ENCODE results near the gene DCK. TPM values are rescaled to one million over a fixed set of nuclear protein-coding genes. Genes with fewer than 3 reads are reported as not detected.
A peak's percentile ranks its signal among the peaks of the same experiment; 100 is the strongest.

The DCK gene
- total RNA-seq (2014; rRNA removed; shearing (Covaris generic)): 26.5 and 31.7 TPM in 2 replicates

DNA sequence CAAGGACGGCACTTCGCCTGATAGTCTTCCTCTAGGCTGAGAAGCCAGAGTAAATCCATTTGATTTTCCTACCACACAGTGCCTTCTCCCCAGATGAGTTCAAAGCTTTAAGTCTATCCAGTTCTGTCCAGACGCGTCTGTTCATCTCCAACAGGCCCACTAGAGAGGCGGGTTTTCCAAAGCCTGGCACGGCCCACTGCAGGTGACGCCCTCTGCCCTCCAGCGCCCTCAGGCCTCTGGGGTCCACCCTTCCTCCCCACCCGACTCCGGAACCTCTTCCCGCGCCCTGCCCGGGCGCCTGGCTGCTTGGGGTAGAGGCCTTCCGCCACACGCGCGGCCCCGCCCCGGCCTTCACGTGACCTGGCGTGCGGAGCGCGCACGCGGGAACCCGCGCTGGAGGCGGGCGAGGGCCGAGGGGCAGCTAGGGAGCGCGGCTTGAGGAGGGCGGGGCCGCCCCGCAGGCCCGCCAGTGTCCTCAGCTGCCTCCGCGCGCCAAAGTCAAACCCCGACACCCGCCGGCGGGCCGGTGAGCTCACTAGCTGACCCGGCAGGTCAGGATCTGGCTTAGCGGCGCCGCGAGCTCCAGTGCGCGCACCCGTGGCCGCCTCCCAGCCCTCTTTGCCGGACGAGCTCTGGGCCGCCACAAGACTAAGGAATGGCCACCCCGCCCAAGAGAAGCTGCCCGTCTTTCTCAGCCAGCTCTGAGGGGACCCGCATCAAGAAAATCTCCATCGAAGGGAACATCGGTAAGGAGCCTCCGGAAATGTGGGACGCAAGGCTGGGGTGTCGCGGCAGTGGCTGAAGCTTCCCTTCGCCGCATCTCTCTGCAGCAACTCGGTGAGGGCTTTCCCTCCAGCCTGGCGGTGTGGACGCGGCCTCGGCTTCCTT, at the start of gene DCK:
TSS of gene DCK (plus strand) at position 469 of the 888 bp plus-strand sequence. CDS start at position 656, 187 bp downstream.
- Histone ChIP-seq H3K27me3 (ENCODE audit: control insufficient read depth, insufficient read depth, low read length) (no peaks in the 10 kb centered on the region), H3K4me3 (ENCODE audit: insufficient read depth, low read depth, low read length) (peak within 1 kb of the TSS; percentile 99), H3K36me3 (replicated peaks; ENCODE audit: control insufficient read depth, insufficient read depth, low read length) (peaks cover 2% of the 10 kb centered on the region; the same call in 1 of the 2 replicates)
- DNase-seq: peak; percentile 94

DNA sequence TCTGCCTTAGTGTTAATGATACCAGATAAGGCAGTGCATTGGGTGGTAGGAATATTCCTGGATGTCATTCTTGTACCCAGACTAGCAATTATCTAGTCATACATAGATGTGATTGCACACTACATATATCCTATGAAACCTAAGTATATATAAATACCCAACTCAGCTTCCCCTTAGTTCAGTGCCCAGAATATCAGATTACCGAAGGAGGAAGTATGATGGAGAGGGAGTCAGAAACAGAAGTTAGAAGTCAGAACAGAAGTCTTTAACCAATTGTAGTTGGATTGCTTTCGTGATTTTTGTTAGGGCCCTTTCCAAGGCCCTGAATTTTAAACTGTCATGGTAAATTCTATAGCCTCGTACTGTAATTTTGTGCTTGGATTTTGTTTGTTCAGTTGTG, 48.4 kb upstream of the DCK start:
- no peaks in the 10 kb centered on the region for H3K36me3 ChIP-seq (replicated peaks; ENCODE audit: control insufficient read depth, insufficient read depth, low read length)
- no peak overlapping the region for H3K4me3 ChIP-seq (ENCODE audit: insufficient read depth, low read depth, low read length)
- no peaks in the 10 kb centered on the region for H3K27me3 ChIP-seq (ENCODE audit: control insufficient read depth, insufficient read depth, low read length)
- DNase-seq: no peak

DNA sequence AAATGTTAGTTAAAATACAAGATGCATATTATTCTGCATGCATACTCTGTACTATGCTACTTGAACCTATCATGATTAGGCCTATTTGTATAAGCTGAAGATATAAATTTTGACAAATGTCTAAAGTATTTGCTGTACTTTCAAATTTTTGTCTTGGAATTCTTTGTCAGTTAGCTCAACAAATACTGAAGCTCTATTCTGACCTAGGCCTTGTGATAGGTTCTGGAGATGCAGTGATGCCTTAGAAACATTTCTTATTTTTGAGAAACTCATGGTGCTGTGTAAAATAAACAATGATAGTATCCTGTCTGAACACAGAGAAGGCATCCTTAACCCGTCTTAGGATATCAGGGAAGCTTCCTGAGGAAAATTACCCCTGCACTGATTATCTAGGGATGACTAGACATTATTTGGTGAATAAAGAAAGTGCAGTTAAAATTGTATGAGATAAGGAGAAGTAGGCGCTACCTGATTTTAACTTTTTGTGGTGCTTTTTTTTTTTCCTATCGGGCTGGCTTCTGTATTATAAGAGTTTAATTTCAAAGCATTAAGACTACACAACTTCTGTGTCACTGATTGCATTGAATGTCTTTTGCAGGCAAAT, 47.9 kb upstream of the DCK start:
- no peaks in the 10 kb centered on the region for H3K36me3 ChIP-seq (replicated peaks; ENCODE audit: control insufficient read depth, insufficient read depth, low read length)
- no peaks in the 10 kb centered on the region for H3K27me3 ChIP-seq (ENCODE audit: control insufficient read depth, insufficient read depth, low read length)
- no peak for DNase-seq
- H3K4me3 ChIP-seq (ENCODE audit: insufficient read depth, low read depth, low read length): no peak overlapping the region

DNA sequence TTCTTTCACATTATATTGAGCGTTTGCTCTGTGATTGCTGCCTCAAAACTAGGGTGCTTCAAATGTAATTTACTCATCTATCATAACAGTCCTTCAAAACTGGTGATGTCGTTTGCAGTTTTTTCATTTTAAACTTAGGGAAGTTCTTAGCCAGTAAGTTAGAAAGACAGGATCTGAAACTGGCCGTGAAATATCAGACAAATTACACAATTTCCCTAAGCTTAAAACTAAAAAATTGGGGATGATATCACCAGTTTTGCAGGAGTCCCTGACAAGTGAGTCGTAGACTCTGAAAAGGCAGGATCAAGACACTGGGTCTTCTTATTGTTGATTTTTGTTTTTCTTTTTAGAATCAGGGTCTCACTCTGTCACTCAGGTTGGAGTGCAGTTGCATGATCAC, 46.5 kb upstream of the DCK start:
- Histone ChIP-seq H3K27me3 (ENCODE audit: control insufficient read depth, insufficient read depth, low read length) (no peaks in the 10 kb centered on the region), H3K36me3 (replicated peaks; ENCODE audit: control insufficient read depth, insufficient read depth, low read length) (no peaks in the 10 kb centered on the region), H3K4me3 (ENCODE audit: insufficient read depth, low read depth, low read length) (no peak overlapping the region)
- DNase-seq: no peak

DNA sequence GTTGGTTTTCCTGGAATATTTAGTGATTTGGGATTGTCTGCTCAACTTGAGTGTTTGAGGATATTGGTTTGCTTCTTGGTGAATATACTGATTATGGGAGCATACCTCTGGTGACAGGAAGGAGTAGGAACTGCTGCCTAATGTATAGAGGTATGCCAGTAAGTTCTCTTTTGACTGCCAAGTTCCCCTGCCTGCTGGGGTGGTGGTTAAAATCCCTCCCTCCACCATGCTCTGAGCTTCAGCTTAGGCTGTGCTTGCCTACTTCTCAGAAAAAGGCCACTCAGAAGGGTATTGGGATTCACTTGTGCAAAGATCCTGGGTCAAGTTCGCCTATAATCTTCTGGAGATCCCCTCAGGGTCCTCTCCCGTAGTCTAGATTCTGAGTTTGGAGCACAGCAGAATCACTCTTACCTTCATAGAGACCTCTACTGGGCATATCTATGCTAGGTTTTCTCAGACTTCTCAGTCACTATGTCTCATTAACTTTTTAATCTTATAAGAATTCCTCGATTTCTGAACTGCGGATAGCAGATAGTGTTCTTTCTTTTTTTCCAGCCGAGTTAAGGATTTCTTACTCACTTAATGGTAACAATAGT, 44.7 kb upstream of the DCK start:
- H3K27me3 ChIP-seq (ENCODE audit: control insufficient read depth, insufficient read depth, low read length): no peaks in the 10 kb centered on the region
- no peak overlapping the region for H3K4me3 ChIP-seq (ENCODE audit: insufficient read depth, low read depth, low read length)
- no peaks in the 10 kb centered on the region for H3K36me3 ChIP-seq (replicated peaks; ENCODE audit: control insufficient read depth, insufficient read depth, low read length)
- no peak for DNase-seq

DNA sequence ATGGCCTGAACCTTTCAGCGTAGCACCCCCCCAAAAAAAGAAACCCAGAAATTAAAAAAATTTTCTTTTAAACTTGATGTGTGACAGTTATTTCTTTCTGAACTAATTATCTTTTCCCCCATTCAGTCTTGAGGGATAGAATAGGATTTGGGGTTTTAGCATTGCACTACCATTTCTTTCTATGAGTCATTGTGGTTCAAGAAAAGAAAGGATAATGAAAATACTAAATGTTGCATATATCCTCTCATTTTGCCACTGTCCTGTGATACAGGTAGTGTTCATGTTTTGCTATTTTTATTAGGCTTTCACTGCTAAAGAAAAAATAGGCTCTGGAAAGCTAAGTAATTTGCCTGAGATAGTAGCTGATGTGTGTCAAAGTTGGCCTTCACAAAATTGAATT, 39.4 kb upstream of the DCK start:
- Histone ChIP-seq H3K36me3 (replicated peaks; ENCODE audit: control insufficient read depth, insufficient read depth, low read length) (no peaks in the 10 kb centered on the region), H3K4me3 (ENCODE audit: insufficient read depth, low read depth, low read length) (no peak overlapping the region), H3K27me3 (ENCODE audit: control insufficient read depth, insufficient read depth, low read length) (no peaks in the 10 kb centered on the region)
- DNase-seq: no peak

DNA sequence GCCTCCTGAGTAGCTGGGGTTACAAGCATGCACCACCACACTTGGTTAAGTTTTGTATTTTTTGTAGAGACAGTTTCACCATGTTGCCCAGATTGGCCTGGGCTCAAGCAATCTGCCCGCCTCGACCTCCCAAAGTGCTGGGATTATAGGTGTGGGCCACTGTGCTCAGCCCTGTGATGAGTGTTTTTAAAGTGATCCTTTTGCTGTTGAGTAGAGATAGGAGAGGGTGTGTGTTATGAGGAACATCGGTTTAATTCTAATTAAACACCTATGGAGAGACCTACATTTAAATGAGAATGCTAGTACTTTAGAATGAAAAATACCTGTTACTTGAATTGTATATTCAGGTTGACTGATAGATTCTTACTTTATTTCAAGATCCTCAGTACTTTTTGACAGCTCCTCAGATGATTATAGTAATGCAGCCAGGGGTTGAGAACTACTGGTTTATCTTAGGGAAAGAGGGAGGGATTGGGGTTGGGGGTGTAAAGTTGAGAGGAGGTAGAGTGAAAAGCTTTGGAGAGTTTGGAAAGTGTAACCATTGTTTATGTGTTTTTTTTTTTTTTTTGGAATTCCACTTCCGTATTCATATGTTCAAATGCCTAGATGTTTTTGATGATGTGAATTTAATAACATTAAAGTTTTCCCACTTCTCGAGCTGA, 36.8 kb upstream of the DCK start:
- H3K27me3 ChIP-seq (ENCODE audit: control insufficient read depth, insufficient read depth, low read length): no peaks in the 10 kb centered on the region
- no peak for DNase-seq
- no peak overlapping the region for H3K4me3 ChIP-seq (ENCODE audit: insufficient read depth, low read depth, low read length)
- H3K36me3 ChIP-seq (replicated peaks; ENCODE audit: control insufficient read depth, insufficient read depth, low read length): no peaks in the 10 kb centered on the region; the same call in 1 of the 2 replicates

DNA sequence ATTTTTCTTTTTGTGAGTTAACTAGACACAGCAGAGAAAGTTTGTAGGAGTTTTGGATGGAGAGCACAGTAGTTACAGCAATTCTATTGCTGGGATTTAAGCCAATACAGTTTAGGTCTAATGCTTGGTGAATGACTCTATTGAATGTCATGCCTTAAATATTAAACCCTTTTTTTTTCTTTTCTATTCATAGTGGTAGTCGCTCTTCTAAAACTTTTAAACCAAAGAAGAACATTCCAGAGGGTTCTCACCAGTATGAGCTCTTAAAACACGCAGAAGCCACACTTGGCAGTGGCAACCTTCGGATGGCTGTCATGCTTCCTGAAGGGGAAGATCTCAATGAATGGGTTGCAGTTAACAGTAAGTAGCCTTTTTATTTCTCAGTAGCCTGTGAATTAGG, 34.8 kb upstream of the DCK start:
- H3K4me3 ChIP-seq (ENCODE audit: insufficient read depth, low read depth, low read length): no peak overlapping the region
- no peaks in the 10 kb centered on the region; the same call in 1 of the 2 replicates for H3K36me3 ChIP-seq (replicated peaks; ENCODE audit: control insufficient read depth, insufficient read depth, low read length)
- no peak for DNase-seq
- no peaks in the 10 kb centered on the region for H3K27me3 ChIP-seq (ENCODE audit: control insufficient read depth, insufficient read depth, low read length)

DNA sequence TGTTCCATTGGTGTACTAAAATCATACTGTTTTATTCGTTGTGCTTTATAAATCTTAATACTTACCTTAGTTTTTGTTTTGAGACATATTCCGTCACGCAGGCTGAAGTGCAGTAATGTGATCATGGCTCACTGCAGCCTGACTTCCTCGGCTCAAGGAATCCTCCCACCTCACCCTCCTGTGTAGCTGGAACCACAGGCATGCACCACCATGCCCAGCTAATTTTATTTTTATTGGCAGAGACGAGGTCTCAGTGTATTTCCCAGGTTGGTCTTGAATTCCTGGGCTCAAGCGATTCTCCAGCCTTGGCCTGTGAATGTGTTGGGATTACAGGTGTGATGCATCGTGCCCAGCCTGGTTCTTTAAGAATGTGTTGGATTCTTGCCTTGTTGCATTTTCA, 24.4 kb upstream of the DCK start:
- no peaks in the 10 kb centered on the region; the same call in 1 of the 2 replicates for H3K27me3 ChIP-seq (ENCODE audit: control insufficient read depth, insufficient read depth, low read length)
- H3K36me3 ChIP-seq (replicated peaks; ENCODE audit: control insufficient read depth, insufficient read depth, low read length): no peaks in the 10 kb centered on the region
- no peak overlapping the region for H3K4me3 ChIP-seq (ENCODE audit: insufficient read depth, low read depth, low read length)
- DNase-seq: no peak

DNA sequence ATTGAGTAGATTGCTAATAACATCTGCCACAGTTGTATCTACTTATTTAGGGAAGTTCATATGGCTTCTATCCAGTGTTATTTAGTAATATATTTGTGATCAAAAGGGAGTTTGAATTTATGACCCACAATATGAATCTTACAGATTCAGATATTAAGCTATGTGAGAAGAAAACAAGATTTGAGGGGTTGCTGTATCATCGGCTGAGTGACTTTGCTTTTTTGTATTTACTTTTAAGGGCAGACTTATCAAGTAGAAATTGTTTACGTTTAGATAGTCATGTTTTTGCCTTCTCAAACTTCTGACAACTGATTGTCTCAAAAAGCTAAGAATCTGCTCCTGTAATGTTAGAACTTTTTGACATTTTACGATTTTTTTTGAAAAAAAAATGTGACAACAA, 17.2 kb upstream of the DCK start:
- Histone ChIP-seq H3K36me3 (replicated peaks; ENCODE audit: control insufficient read depth, insufficient read depth, low read length) (no peaks in the 10 kb centered on the region; the same call in 1 of the 2 replicates), H3K4me3 (ENCODE audit: insufficient read depth, low read depth, low read length) (no peak overlapping the region), H3K27me3 (ENCODE audit: control insufficient read depth, insufficient read depth, low read length) (no peaks in the 10 kb centered on the region)
- DNase-seq: no peak

DNA sequence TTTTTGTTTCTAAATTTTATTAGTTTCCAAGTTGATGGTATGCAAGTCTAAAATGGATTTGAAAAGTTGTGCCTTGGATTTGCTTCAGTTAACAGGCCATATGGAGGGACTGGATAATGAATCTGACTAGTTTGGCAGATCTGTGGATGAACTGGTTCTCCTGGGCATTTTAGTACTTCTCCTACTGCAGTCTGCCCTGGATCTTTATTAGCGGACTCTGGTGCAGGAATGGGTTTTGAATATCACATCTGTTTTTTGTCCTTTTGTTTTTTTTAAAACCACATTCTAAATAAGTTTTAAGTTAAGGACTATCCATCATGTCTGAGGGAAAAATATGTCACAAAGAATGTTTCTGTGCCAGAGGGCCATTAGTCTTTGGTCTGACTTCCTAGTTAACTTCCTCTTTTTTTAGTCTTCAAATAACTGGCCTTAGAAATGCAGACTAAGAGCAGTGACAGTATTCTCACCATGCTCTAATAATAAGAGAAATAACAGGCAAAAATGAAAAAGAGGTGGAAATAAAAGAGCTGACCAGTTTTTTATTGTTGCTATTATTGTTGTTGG, 13.9 kb upstream of the DCK start:
- H3K36me3 ChIP-seq (replicated peaks; ENCODE audit: control insufficient read depth, insufficient read depth, low read length): no peaks in the 10 kb centered on the region; the same call in 1 of the 2 replicates

DNA sequence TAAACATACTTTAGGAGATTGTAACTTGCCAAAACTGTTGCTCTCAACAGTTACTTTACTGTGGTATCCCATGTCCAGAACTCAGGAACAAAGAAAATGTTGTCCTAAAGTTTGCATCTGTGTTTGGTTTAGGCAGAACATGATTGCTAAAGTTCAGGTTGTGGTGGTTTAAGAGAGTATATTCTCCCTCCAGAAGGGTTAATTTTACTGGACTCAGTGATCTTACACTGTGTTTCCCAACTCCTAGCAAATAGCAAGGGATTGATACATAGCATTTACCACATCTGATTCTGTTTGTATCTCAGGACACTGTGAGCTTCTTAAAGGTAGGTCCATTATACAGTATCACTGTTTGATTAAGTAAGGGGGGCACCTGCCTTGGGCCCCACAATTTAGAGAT, 13.3 kb upstream of the DCK start:
- Histone ChIP-seq H3K27me3 (ENCODE audit: control insufficient read depth, insufficient read depth, low read length) (no peaks in the 10 kb centered on the region), H3K36me3 (replicated peaks; ENCODE audit: control insufficient read depth, insufficient read depth, low read length) (no peaks in the 10 kb centered on the region; the same call in 1 of the 2 replicates), H3K4me3 (ENCODE audit: insufficient read depth, low read depth, low read length) (no peak overlapping the region)
- DNase-seq: no peak

More for the DNA sequence above, 13.9 kb upstream of the DCK start:
- DNase-seq: no peak
- Histone ChIP-seq H3K27me3 (ENCODE audit: control insufficient read depth, insufficient read depth, low read length) (no peaks in the 10 kb centered on the region), H3K4me3 (ENCODE audit: insufficient read depth, low read depth, low read length) (no peak overlapping the region)

DNA sequence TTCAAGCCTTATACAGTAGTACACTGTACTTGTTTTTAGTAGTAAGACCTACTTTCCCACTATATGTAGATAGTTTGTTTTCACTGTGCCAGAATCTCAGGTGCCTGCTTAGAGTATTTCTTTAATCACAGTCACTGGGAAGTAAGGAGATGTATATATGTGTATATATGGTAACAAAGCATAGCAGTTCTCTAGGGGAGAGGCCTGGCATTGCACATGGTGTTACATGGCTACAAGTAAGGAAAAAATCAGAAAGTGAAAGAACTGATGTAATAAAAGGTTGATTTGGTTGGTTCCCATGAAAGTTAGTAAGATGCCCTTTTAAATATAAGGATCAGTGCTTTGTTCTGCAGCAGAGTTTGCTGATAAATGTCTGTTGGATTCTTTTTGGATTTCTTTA, 9.3 kb upstream of the DCK start:
- no peak for DNase-seq
- Histone ChIP-seq H3K4me3 (ENCODE audit: insufficient read depth, low read depth, low read length) (no peak overlapping the region), H3K36me3 (replicated peaks; ENCODE audit: control insufficient read depth, insufficient read depth, low read length) (no peaks in the 10 kb centered on the region)

DNA sequence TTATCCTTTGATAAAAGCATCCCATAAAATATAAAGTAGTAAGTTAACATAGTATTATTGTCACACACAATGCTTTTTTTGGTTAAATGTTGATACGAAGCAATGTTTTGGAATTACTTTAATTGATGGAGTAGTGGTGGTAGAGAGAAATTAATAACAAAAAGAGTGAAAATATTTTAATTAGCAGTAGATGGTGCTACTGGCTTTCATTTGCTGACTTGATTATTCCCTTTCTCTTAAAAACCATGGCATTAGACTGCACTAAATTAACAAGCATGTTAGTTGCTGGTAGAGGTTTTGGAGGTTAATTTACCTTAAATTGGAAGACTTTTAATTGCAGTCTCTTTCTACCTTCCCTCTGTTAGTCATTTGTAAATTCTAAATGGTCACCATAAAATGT, 8.9 kb upstream of the DCK start:
- DNase-seq: no peak
- Histone ChIP-seq H3K27me3 (ENCODE audit: control insufficient read depth, insufficient read depth, low read length) (no peaks in the 10 kb centered on the region), H3K36me3 (replicated peaks; ENCODE audit: control insufficient read depth, insufficient read depth, low read length) (no peaks in the 10 kb centered on the region), H3K4me3 (ENCODE audit: insufficient read depth, low read depth, low read length) (no peak overlapping the region)

More for the DNA sequence above, 9.3 kb upstream of the DCK start:
- H3K27me3 ChIP-seq (ENCODE audit: control insufficient read depth, insufficient read depth, low read length): no peaks in the 10 kb centered on the region
